ENCODE results near the gene HS3ST3B1.

HS3ST3B1 gene

DNA sequence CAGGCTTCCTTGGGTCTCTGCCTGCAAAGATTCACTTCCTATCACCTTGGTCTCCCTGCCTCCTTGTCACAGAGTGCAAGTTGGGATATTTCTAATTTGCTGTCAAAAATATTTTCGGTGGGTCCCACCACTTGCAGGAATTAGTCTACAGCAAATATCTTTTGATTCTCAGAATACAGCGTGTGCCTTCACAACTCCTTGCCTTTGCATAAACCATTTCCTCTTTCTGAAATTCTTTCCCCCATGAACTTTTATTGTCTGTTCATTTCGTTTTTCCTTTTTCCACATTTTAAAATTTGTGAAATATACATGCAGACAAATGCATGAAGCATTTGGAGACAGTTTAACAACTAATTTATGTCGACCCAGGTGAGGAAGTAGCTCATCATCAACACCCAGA lies 60.0 kb downstream of the HS3ST3B1 start:
- Histone ChIP-seq H3K9me3 (ENCODE audit: control insufficient read depth, insufficient read depth, low read depth, low read length) (no peaks in the 10 kb centered on the region), H3K36me3 (ENCODE audit: control insufficient read depth in 2 of 2, insufficient read depth in 1 of 2, low read length in 2 of 2) (no peaks in the 10 kb centered on the region; a peak in 1 of 3 replicates), H3K27ac (ENCODE audit: extremely low read depth, low read depth, low read length) (no peak overlapping the region), H3K4me1 (ENCODE audit: control insufficient read depth, insufficient read depth, low read length) (no peaks in the 10 kb centered on the region), H3K4me3 (ENCODE audit: low read depth, low read length) (no peak overlapping the region)
- ChIA-PET POLR2A (no interaction called here), CTCF (no interaction called here)
- TF ChIP-seq ZNF16 (tag by site-specific recombination; IDR thresholded peaks at IDR 0.05; ENCODE audit: low read depth) = no peak
- TF ChIP-seq EGR2 (tag by site-specific recombination; IDR thresholded peaks at IDR 0.05; ENCODE audit: low read depth) = no peak
- TF ChIP-seq HOXA7 (CRISPR knock-in tag; IDR thresholded peaks at IDR 0.05; ENCODE audit: borderline replicate concordance) = no peak
- no peak for TF ChIP-seq ZNF404 (tag by site-specific recombination; IDR thresholded peaks at IDR 0.05)
- no peak for TF ChIP-seq ZNF449 (tag by site-specific recombination; IDR thresholded peaks at IDR 0.05)
- no peak for TF ChIP-seq BCL11A (tag by site-specific recombination; IDR thresholded peaks at IDR 0.05; ENCODE audit: low read depth)
- TF ChIP-seq, protein P1, sequence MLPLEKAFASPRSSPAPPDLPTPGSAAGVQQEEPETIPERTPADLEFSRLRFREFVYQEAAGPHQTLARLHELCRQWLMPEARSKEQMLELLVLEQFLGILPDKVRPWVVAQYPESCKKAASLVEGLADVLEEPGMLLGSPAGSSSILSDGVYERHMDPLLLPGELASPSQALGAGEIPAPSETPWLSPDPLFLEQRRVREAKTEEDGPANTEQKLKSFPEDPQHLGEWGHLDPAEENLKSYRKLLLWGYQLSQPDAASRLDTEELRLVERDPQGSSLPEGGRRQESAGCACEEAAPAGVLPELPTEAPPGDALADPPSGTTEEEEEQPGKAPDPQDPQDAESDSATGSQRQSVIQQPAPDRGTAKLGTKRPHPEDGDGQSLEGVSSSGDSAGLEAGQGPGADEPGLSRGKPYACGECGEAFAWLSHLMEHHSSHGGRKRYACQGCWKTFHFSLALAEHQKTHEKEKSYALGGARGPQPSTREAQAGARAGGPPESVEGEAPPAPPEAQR (tag by site-specific recombination; IDR thresholded peaks at IDR 0.05) = no peak
- TF ChIP-seq ZSCAN16 (tag by site-specific recombination; IDR thresholded peaks at IDR 0.05) = no peak
- no peak for TF ChIP-seq ZFP3 (tag by site-specific recombination; IDR thresholded peaks at IDR 0.05; ENCODE audit: low read depth)
- no peak for TF ChIP-seq ZNF324 (tag by site-specific recombination; IDR thresholded peaks at IDR 0.05)

- H3K27ac ChIP-seq (ENCODE audit: extremely low read depth, low read depth, low read length) = no peak overlapping the region
- ChIA-PET POLR2A (no interaction called here), CTCF (interaction anchor here (0.6 kb wide), 1 partner anchor 61 kb away, joined by 3 read pairs; the partner anchor contains the start of gene HS3ST3B1)
- H3K4me1 ChIP-seq (ENCODE audit: control insufficient read depth, insufficient read depth, low read length) = no peaks in the 10 kb centered on the region
- no peak overlapping the region for H3K4me3 ChIP-seq (ENCODE audit: low read depth, low read length)
- TF ChIP-seq, protein P2, sequence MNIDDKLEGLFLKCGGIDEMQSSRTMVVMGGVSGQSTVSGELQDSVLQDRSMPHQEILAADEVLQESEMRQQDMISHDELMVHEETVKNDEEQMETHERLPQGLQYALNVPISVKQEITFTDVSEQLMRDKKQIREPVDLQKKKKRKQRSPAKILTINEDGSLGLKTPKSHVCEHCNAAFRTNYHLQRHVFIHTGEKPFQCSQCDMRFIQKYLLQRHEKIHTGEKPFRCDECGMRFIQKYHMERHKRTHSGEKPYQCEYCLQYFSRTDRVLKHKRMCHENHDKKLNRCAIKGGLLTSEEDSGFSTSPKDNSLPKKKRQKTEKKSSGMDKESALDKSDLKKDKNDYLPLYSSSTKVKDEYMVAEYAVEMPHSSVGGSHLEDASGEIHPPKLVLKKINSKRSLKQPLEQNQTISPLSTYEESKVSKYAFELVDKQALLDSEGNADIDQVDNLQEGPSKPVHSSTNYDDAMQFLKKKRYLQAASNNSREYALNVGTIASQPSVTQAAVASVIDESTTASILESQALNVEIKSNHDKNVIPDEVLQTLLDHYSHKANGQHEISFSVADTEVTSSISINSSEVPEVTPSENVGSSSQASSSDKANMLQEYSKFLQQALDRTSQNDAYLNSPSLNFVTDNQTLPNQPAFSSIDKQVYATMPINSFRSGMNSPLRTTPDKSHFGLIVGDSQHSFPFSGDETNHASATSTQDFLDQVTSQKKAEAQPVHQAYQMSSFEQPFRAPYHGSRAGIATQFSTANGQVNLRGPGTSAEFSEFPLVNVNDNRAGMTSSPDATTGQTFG (tag by site-specific recombination; IDR thresholded peaks at IDR 0.05; ENCODE audit: borderline replicate concordance) = no peak
- no peak for TF ChIP-seq ZBTB7A (tag by site-specific recombination; IDR thresholded peaks at IDR 0.05; ENCODE audit: low read depth)
- TF ChIP-seq, protein P3, sequence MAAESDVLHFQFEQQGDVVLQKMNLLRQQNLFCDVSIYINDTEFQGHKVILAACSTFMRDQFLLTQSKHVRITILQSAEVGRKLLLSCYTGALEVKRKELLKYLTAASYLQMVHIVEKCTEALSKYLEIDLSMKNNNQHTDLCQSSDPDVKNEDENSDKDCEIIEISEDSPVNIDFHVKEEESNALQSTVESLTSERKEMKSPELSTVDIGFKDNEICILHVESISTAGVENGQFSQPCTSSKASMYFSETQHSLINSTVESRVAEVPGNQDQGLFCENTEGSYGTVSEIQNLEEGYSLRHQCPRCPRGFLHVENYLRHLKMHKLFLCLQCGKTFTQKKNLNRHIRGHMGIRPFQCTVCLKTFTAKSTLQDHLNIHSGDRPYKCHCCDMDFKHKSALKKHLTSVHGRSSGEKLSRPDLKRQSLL (tag by site-specific recombination; IDR thresholded peaks at IDR 0.05) = no peak
- no peak for TF ChIP-seq EGR2 (tag by site-specific recombination; IDR thresholded peaks at IDR 0.05; ENCODE audit: low read depth)
- TF ChIP-seq KLF9 (tag by site-specific recombination; IDR thresholded peaks at IDR 0.05; ENCODE audit: low read depth) = no peak
- no peak for TF ChIP-seq ZNF169 (tag by site-specific recombination; IDR thresholded peaks at IDR 0.05)
- TF ChIP-seq ZNF837 (tag by site-specific recombination; IDR thresholded peaks at IDR 0.05) = no peak
- no peak for TF ChIP-seq ZNF707 (tag by site-specific recombination; IDR thresholded peaks at IDR 0.05)
- TF ChIP-seq ZNF514 (tag by site-specific recombination; IDR thresholded peaks at IDR 0.05) = no peak
- TF ChIP-seq ATF2 (tag by site-specific recombination; IDR thresholded peaks at IDR 0.05; ENCODE audit: low read depth) = no peak
- no peaks in the 10 kb centered on the region; a peak in 1 of 3 replicates for H3K36me3 ChIP-seq (ENCODE audit: control insufficient read depth in 2 of 2, insufficient read depth in 1 of 2, low read length in 2 of 2)
- no peaks in the 10 kb centered on the region for H3K9me3 ChIP-seq (ENCODE audit: control insufficient read depth, insufficient read depth, low read depth, low read length)
Measured at GRCh38 chr17:14361470-14361869, 60.6 kb downstream of the HS3ST3B1 start.
